ENCODE results near the gene ATAD2B. TPM values are rescaled to one million over a fixed set of nuclear protein-coding genes. Genes with fewer than 3 reads are reported as not detected.

Gene ATAD2B
- total and polyA plus RNA-seq, 7 donors: 2.4 to 22.5 (median 19.7) TPM

DNA sequence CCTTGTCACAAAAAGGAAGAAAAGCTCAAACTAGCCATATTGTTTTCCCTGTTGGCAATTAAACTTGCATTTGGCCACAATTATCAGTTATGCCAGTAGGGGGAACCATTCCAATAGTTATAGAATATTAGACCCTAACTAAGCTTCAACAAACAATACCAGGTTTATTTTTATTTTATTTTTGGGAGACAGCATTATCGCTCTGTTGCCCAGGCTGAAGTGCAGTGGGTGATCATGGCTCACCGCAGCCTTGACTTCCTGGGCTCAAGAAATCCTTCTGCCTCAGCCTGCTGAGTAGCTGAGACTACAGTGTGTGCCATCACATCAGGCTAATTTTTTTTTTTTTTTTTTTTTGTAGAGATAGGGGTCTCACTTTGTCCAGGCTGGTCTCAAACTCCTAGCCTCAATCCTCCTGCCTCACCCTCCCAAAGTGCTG, 102.1 kb downstream of the ATAD2B start:
- Histone ChIP-seq H3K4me3 (no peak overlapping the region), H3K9me3 (no peaks in the 10 kb centered on the region), H3K27ac (no peak overlapping the region), H3K27me3 (no peaks in the 10 kb centered on the region), H3K4me1 (no peaks in the 10 kb centered on the region), H3K36me3 (peaks cover 0 to 54% (median 0%) of the 10 kb centered on the region in 4 donors)
- intact Hi-C loops (cut with DNase I): loop anchor here (5.0 kb wide), 1 partner anchor 258 kb away; the partner anchor contains the start of gene TP53I3
- TF ChIP-seq CTCF (IDR thresholded peaks at IDR 0.05) (peak; percentile 47 to 62 (median 60)), POLR2A (IDR thresholded peaks at IDR 0.05) (no peak)
- WGBS, 2 donors: 42 to 45% methylated on average over 2 of the region's 2 CpGs
- DNase-seq: no peak

DNA sequence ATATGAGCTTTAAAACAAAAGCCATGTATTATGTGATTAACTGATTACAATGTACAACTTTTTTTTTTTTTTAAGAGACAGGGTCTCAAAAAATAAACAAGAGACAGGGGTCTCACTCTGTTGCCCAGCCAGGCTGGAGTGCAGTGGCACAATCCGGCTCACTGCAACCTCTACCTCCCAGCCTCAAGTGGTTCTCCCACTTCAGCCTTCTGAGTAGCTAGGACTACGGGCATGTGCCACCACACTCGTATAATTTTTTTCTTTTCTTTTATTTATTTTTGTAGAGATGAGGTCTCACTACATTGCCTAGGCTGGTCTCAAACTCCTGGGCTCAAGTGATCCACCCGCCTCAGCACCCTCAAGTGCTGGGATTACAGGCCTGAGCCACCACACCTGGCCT, 103.1 kb downstream of the ATAD2B start:
- H3K27ac ChIP-seq: no peak overlapping the region
- no peak for DNase-seq

DNA sequence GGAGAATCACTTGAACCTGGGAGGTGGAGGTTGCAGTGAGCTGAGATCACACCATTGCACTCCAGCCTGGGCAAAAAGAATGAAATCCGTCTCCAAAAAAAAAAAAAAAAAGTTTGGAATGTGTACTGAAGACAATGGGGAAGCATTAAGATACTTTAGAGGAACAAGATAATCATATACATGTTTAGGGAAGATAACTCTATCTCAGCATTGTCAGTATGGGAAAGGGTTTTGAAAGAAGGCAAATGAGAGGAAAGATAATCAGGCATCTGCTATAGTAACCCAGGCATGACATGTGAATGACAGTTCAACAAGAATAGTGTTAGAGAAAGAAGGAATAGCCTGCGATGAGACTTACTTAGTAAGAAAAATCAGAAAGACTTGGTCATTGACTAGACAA, 112.0 kb downstream of the ATAD2B start:
- H3K4me1 ChIP-seq: no peaks in the 10 kb centered on the region
- peaks cover 0 to 14% (median 0%) of the 10 kb centered on the region in 4 donors for H3K36me3 ChIP-seq
- no peaks in the 10 kb centered on the region for H3K27me3 ChIP-seq
- 92 to 95% methylated on average over 2 of the region's 2 CpGs for WGBS, 2 donors
- intact Hi-C loops (cut with DNase I): no loop called here
- no peak overlapping the region for H3K4me3 ChIP-seq
- H3K27ac ChIP-seq: no peak overlapping the region
- DNase-seq: no peak
- TF ChIP-seq POLR2AphosphoS5 (IDR thresholded peaks at IDR 0.05): no peak
- TF ChIP-seq CTCF (IDR thresholded peaks at IDR 0.05): no peak
- no peak for TF ChIP-seq EP300 (IDR thresholded peaks at IDR 0.05)
- no peaks in the 10 kb centered on the region for H3K9me3 ChIP-seq

More for the DNA sequence above, 103.1 kb downstream of the ATAD2B start:
- no peaks in the 10 kb centered on the region for H3K4me1 ChIP-seq
- TF ChIP-seq CTCF (IDR thresholded peaks at IDR 0.05) (no peak), POLR2A (IDR thresholded peaks at IDR 0.05) (no peak), EP300 (IDR thresholded peaks at IDR 0.05) (no peak), POLR2AphosphoS5 (IDR thresholded peaks at IDR 0.05) (no peak)
- intact Hi-C loops (cut with DNase I): loop anchor here (5.0 kb wide), 1 partner anchor 258 kb away; the partner anchor contains the start of gene TP53I3
- peaks cover 0 to 54% (median 0%) of the 10 kb centered on the region in 4 donors for H3K36me3 ChIP-seq
- H3K9me3 ChIP-seq: no peaks in the 10 kb centered on the region
- 68 to 69% methylated on average over 4 of the region's 4 CpGs for WGBS, 2 donors
- H3K4me3 ChIP-seq: no peak overlapping the region
- H3K27me3 ChIP-seq: no peaks in the 10 kb centered on the region

GRCh38 chr2:23813438-23813837, 113.5 kb downstream of the ATAD2B start:
- WGBS, 2 donors: 97 to 99% methylated on average over 2 of the region's 2 CpGs
- Histone ChIP-seq H3K4me1 (no peaks in the 10 kb centered on the region), H3K27ac (no peak overlapping the region), H3K9me3 (no peaks in the 10 kb centered on the region), H3K27me3 (no peaks in the 10 kb centered on the region), H3K4me3 (no peak overlapping the region), H3K36me3 (peaks cover 0 to 26% (median 0%) of the 10 kb centered on the region in 4 donors)
- intact Hi-C loops (cut with DNase I): no loop called here
- DNase-seq: no peak
- TF ChIP-seq POLR2AphosphoS5 (IDR thresholded peaks at IDR 0.05) (no peak), POLR2A (IDR thresholded peaks at IDR 0.05) (no peak), CTCF (IDR thresholded peaks at IDR 0.05) (no peak), EP300 (IDR thresholded peaks at IDR 0.05) (no peak)

- H3K4me3 ChIP-seq: no peak overlapping the region
- TF ChIP-seq POLR2AphosphoS5 (IDR thresholded peaks at IDR 0.05) (no peak), CTCF (IDR thresholded peaks at IDR 0.05) (no peak), POLR2A (IDR thresholded peaks at IDR 0.05) (no peak), EP300 (IDR thresholded peaks at IDR 0.05) (no peak)
- 80 to 86% methylated on average over 1 of the region's 1 CpG for WGBS, 2 donors
Observed at GRCh38 chr2:23809150-23809549, 117.8 kb downstream of the ATAD2B start.

More at GRCh38 chr2:23809150-23809549, 117.8 kb downstream of the ATAD2B start:
- no peaks in the 10 kb centered on the region for H3K27me3 ChIP-seq
- peaks cover 0 to 18% (median 0%) of the 10 kb centered on the region in 4 donors for H3K36me3 ChIP-seq
- no peak for DNase-seq
- intact Hi-C loops (cut with DNase I): no loop called here
- H3K9me3 ChIP-seq: no peaks in the 10 kb centered on the region
- H3K4me1 ChIP-seq: peaks cover 0 to 6% (median under 1%) of the 10 kb centered on the region in 4 donors
- no peak overlapping the region for H3K27ac ChIP-seq

Measured in sigmoid colon (tissue), 7 donors.